ENCODE measurements around the gene LRRC8A. TPM values are rescaled to one million over a fixed set of nuclear protein-coding genes. Genes with fewer than 3 reads are reported as not detected.
"Not testable (repeated sequence)": the region's sequence is repeated elsewhere in the genome, so short reads cannot be mapped to it uniquely, and the experiment has no call there.

The LRRC8A gene
- total RNA-seq, 2 donors from 2014 or later, result 54.6 to 58.7 TPM

DNA sequence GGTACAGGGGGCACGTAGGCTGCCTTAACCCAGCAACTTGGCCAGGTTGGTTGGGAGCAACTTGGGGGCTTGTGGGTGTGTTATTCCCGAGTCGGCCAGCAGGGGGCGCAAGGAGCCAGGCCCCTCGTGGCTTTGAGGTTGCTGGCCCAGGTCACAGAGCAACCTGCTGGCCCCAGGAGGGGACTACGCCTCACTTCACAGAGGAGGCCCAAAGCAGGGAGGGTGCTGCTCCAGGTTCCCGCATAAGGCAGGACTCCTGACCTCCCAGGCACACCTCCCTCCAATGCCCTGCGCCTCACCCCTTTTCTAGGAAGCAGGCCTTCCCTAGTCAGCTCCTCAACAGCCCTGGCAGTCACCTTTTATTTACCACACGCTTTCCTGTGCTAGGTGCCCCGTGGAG is 18.3 kb upstream of the LRRC8A start:
- no peaks in the 10 kb centered on the region for H3K9me3 Mint-ChIP-seq
- no peaks in the 10 kb centered on the region for H3K27me3 Mint-ChIP-seq (ENCODE audit: insufficient read depth)
- Histone ChIP-seq H3K27me3 (ENCODE audit: control insufficient read depth, insufficient read depth, low read length, poor library complexity, severe bottlenecking) (no peaks in the 10 kb centered on the region), H3K9ac (ENCODE audit: extremely low read depth, low read length, poor library complexity, severe bottlenecking) (no peak overlapping the region), H3K27ac (ENCODE audit: low read depth, low read length) (no peak overlapping the region), H3K9me3 (ENCODE audit: control insufficient read depth, low read length) (no peaks in the 10 kb centered on the region), H3K4me1 (ENCODE audit: control insufficient read depth, insufficient read depth, low read length) (peaks cover 10% of the 10 kb centered on the region), H3K36me3 (ENCODE audit: control insufficient read depth, insufficient read depth, low read length) (no peaks in the 10 kb centered on the region), H3K4me3 (ENCODE audit: low read length) (no peak overlapping the region)
- H3K4me3 Mint-ChIP-seq, result no peak overlapping the region
- DNase-seq, result peak; percentile 97
- 41 to 51% methylated on average over 7 to 10 of the region's 10 CpGs for WGBS, 2 experiments (ENCODE audit: insufficient coverage in 1 of 2, insufficient read length in 1 of 2)
- no peaks in the 10 kb centered on the region for H3K36me3 Mint-ChIP-seq (ENCODE audit: low read depth)
- TF ChIP-seq, protein P1, sequence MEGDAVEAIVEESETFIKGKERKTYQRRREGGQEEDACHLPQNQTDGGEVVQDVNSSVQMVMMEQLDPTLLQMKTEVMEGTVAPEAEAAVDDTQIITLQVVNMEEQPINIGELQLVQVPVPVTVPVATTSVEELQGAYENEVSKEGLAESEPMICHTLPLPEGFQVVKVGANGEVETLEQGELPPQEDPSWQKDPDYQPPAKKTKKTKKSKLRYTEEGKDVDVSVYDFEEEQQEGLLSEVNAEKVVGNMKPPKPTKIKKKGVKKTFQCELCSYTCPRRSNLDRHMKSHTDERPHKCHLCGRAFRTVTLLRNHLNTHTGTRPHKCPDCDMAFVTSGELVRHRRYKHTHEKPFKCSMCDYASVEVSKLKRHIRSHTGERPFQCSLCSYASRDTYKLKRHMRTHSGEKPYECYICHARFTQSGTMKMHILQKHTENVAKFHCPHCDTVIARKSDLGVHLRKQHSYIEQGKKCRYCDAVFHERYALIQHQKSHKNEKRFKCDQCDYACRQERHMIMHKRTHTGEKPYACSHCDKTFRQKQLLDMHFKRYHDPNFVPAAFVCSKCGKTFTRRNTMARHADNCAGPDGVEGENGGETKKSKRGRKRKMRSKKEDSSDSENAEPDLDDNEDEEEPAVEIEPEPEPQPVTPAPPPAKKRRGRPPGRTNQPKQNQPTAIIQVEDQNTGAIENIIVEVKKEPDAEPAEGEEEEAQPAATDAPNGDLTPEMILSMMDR (conservative IDR thresholded peaks at IDR 0.05), result peak; percentile 99
- H3K4me1 Mint-ChIP-seq, result peaks cover 26% of the 10 kb centered on the region
- peak overlapping the region; percentile 80 for H3K27ac Mint-ChIP-seq

DNA sequence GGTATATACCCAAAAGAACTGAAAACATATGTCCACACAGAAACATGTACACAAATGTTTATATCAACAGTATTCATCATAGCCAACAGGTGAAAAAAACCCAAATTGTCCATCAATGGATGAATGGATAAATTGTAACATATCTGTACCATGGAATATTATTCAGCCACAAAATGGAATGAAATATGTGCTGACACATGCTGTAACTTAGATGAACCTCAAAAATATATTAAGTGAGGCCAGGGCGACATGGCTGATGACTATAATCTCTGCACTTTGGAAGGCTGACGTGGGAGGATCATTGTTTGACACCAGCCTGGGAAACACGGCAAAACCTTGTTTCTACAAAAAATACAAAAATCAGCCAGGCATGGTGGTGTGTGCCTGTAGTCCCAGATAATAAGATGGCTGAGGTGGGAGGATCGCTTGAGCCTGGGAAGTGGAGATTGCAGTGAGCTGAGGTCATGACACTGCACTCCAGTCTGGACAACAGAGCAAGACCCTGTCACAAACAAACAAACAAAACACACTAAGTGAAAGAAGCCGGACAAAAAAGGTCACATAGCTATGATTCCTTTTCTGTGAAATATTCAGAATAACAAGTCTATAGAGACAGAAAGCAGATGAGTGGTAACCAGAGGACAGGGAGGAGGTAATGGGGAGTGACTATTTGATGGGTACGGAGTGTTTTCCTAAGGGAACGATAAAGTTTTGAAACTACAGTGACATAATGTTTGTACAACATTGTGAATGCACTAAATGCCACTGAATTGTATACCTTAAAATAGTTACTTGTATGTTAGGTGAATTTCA is 11.6 kb upstream of the LRRC8A start:
- DNase-seq, result no peak
- 95 to 97% methylated on average over 7 of the region's 7 CpGs for WGBS, 2 experiments (ENCODE audit: insufficient coverage in 1 of 2, insufficient read length in 1 of 2)
- no peaks in the 10 kb centered on the region for H3K9me3 Mint-ChIP-seq

DNA sequence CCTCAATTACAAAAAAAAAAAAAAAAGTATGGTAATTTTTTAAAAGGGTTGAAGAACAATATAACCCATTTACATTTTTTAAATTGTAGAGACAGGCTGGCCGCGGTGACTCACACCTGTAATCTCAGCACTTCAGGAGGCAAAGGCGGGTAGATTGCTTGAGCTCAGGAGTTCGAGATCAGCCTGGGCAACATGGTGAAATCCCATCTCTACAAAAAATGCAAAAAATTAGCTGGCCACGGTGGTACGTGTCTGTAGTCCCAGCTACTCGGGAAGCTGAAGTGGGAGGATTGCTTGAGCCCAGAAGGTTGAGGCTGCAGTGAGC is 11.0 kb upstream of the LRRC8A start:
- not testable (repeated sequence) for H3K27ac ChIP-seq (ENCODE audit: low read depth, low read length); H3K4me3 Mint-ChIP-seq; H3K27me3 Mint-ChIP-seq (ENCODE audit: insufficient read depth); H3K4me3 ChIP-seq (ENCODE audit: low read length); H3K4me1 ChIP-seq (ENCODE audit: control insufficient read depth, insufficient read depth, low read length); DNase-seq; H3K27me3 ChIP-seq (ENCODE audit: control insufficient read depth, insufficient read depth, low read length, poor library complexity, severe bottlenecking); H3K9me3 Mint-ChIP-seq; H3K9me3 ChIP-seq (ENCODE audit: control insufficient read depth, low read length); H3K27ac Mint-ChIP-seq; H3K4me1 Mint-ChIP-seq; H3K9ac ChIP-seq (ENCODE audit: extremely low read depth, low read length, poor library complexity, severe bottlenecking)
- WGBS, 2 experiments (ENCODE audit: insufficient coverage in 1 of 2, insufficient read length in 1 of 2), result 85 to 93% methylated on average over 7 of the region's 7 CpGs
- peaks cover 11% of the 10 kb centered on the region for H3K36me3 ChIP-seq (ENCODE audit: control insufficient read depth, insufficient read depth, low read length)
- peaks cover 13% of the 10 kb centered on the region for H3K36me3 Mint-ChIP-seq (ENCODE audit: low read depth)

More for the DNA sequence above, 11.6 kb upstream of the LRRC8A start:
- no peak overlapping the region for H3K9ac ChIP-seq (ENCODE audit: extremely low read depth, low read length, poor library complexity, severe bottlenecking)
- Mint-ChIP-seq H3K27ac (no peak overlapping the region), H3K36me3 (ENCODE audit: low read depth) (peaks cover 13% of the 10 kb centered on the region), H3K4me3 (no peak overlapping the region), H3K4me1 (no peaks in the 10 kb centered on the region), H3K27me3 (ENCODE audit: insufficient read depth) (no peaks in the 10 kb centered on the region)
- H3K27me3 ChIP-seq (ENCODE audit: control insufficient read depth, insufficient read depth, low read length, poor library complexity, severe bottlenecking), result no peaks in the 10 kb centered on the region
- no peak overlapping the region for H3K4me3 ChIP-seq (ENCODE audit: low read length)
- H3K4me1 ChIP-seq (ENCODE audit: control insufficient read depth, insufficient read depth, low read length), result no peaks in the 10 kb centered on the region
- H3K9me3 ChIP-seq (ENCODE audit: control insufficient read depth, low read length), result no peaks in the 10 kb centered on the region
- H3K27ac ChIP-seq (ENCODE audit: low read depth, low read length), result no peak overlapping the region
- peaks cover 11% of the 10 kb centered on the region for H3K36me3 ChIP-seq (ENCODE audit: control insufficient read depth, insufficient read depth, low read length)
- TF ChIP-seq, protein P1 (conservative IDR thresholded peaks at IDR 0.05), result no peak
